Stimulated activated effector memory CD8-positive, alpha-beta T cell treated with anti-CD3 and anti-CD28 coated beads, Interleukin-12 subunit alpha, Interleukin-12 subunit beta, amount 100 ng/mL, for 72 hours (primary cell): Measurements from ENCODE around the gene FFAR2.
"Not testable (repeated sequence)": the region's sequence is repeated elsewhere in the genome, so short reads cannot be mapped to it uniquely, and the experiment has no call there.

Experiments
- ATAC-seq: fragments of 150-1000 bp; cut with Tn5 transposase; 2 replicates; pipeline ENCODE4 v1.10.0; 2021
- DNase-seq, 2 donors: peaks; one replicate each; pipeline ENCODE4 v3.0.0; 2021 to 2022; ENCODE audit warnings: low spot score in 2 of 2
- H3K27ac Mint-ChIP-seq: one replicate; pipeline ENCODE4 v1.8.0; 2022; ENCODE audit warnings: mild to moderate bottlenecking, mixed read lengths
- H3K36me3 Mint-ChIP-seq: one replicate; pipeline ENCODE4 v1.8.0; 2022; ENCODE audit warnings: mild to moderate bottlenecking, mixed read lengths
- H3K4me1 Mint-ChIP-seq: one replicate; pipeline ENCODE4 v1.8.0; 2022; ENCODE audit warnings: mixed read lengths
- H3K4me3 Mint-ChIP-seq: one replicate; pipeline ENCODE4 v1.8.0; 2022; ENCODE audit warnings: mild to moderate bottlenecking, mixed read lengths
- H3K9me3 Mint-ChIP-seq: one replicate; pipeline ENCODE4 v1.8.0; 2022; ENCODE audit warnings: mixed read lengths

Gene FFAR2

DNA sequence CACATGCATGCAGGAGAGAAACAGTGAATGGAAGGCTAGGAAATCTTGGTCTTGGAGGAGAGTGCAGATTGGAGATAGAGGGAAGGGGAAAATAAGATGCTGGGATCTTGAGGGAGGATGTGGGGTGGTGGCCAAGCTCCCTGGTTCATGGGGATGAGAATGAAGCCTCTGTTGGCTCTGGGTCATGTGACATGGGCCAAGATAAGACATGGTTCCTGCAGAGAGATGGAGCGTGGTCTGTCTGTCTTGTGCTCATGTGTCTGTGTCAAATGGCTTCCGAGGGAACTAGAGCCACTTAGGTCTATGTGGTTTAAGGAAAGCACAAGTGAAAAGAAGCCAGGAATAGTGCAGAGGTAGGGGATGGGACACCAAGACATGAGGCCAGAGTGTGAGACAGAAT is 30.8 kb upstream of the FFAR2 start:
- no peaks in the 10 kb centered on the region for H3K9me3 Mint-ChIP-seq
- no peaks in the 10 kb centered on the region for H3K36me3 Mint-ChIP-seq
- H3K27ac Mint-ChIP-seq = peak overlapping the region; percentile 12
- H3K4me1 Mint-ChIP-seq = peaks cover 14% of the 10 kb centered on the region
- no peak for DNase-seq
- no peak for ATAC-seq
- H3K4me3 Mint-ChIP-seq = no peak overlapping the region

DNA sequence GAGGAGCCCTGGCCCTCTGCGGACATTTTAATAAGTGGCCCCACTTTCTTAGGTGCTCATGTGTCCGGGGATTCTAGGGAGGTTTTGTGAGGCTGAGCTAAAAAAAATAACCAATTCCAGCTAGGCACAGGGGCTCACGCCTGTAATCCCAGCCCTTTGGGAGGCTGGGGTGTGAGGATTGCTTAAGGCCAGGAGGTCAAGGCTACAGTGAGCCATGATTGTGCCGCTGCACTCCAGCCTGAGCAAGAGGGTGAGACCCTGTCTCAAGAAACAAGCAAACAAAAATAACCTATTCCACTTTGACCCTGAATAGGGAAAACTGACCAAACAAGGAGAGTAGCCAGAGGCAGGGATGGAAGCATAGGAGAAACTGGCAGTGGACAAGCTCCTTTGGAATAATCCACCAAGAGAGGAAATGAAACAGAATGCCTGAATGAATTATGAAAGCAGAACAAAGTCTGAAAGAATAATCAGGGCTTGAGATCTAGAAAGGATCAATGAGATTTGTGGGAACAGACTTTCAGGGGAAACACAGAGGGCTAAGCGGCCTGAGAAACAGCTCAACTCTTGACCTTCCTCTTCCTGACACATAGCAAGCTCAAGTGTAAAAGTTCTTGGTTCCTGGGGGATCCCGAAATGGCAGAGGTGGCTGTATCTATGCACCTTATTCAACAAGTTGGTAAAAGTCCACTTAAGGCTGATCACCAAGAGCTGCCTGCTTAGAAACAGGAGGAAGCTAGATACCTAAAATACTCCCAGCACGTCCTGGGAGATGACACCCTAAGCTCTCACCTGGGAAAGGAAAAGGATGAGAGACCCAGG is 30.1 kb upstream of the FFAR2 start:
- Mint-ChIP-seq H3K9me3 (no peaks in the 10 kb centered on the region), H3K36me3 (no peaks in the 10 kb centered on the region), H3K27ac (no peak overlapping the region), H3K4me3 (no peak overlapping the region), H3K4me1 (peaks cover 14% of the 10 kb centered on the region)
- ATAC-seq (no peak), DNase-seq (no peak)

DNA sequence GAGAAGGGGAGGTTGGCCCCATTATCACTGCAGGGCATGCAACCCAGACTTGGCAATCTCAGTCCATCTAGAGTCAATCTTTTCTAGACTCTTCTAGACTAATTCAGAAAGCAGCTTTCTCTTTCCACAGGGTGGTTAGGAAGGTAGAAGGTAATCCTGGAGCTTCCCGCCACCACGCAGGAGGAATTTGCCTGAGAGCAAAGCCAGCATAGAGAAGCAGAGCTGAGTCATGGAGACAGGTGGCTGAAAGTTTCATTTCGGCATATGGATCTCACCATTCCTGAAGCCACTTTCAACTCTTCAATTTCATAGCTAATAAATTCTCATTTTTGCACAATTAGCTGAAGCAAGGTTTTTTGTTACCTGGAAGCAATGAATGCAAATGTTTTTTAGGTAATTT is 29.0 kb upstream of the FFAR2 start:
- Mint-ChIP-seq H3K9me3 (no peaks in the 10 kb centered on the region), H3K27ac (no peak overlapping the region), H3K4me1 (peaks cover 12% of the 10 kb centered on the region), H3K36me3 (no peaks in the 10 kb centered on the region), H3K4me3 (no peak overlapping the region)
- DNase-seq (no peak), ATAC-seq (no peak)

DNA sequence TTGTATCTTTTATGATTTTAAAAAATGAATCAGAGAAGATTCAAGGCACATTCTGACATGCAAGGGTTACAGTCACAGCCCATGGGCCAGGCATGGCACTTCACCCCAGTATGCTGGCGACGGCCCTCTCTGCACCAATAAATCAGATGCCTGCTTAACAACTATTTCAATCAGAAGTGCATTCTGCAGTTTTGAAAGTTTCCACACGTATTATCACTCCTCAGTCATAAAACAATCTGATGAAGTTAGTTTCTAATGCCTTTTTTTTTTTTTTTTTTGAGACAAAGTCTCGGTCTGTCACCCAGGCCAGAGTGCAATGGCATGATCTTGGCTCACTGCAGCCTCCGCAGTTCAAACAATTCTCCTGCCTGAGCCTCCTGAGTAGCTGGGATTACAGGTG is 28.3 kb upstream of the FFAR2 start:
- H3K4me1 Mint-ChIP-seq = peaks cover 5% of the 10 kb centered on the region
- H3K27ac Mint-ChIP-seq = no peak overlapping the region
- H3K4me3 Mint-ChIP-seq = no peak overlapping the region
- no peaks in the 10 kb centered on the region for H3K9me3 Mint-ChIP-seq
- no peak for ATAC-seq
- DNase-seq = no peak
- no peaks in the 10 kb centered on the region for H3K36me3 Mint-ChIP-seq

DNA sequence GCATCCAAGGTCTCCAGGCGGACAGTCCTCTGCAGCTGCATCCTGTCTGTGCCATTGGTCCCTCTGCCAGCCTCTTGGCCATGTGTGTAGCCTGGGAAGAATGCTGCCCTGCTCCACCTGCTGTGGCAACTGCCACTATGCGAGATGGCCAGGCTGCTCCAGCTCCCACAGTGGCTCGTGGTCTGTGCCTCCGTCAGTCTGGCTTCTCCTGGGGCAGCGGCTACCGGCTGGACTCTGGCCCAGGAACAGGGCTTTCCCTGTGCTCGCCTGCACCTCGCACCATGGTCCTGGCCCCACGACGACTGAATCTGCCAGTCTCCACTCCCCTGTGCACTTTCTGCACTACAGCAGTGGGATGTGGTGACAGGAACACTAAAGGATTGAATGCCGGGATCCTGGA is 26.7 kb upstream of the FFAR2 start:
- Mint-ChIP-seq H3K4me3 (no peak overlapping the region), H3K9me3 (no peaks in the 10 kb centered on the region), H3K4me1 (peaks cover 5% of the 10 kb centered on the region), H3K36me3 (no peaks in the 10 kb centered on the region), H3K27ac (no peak overlapping the region)
- no peak for ATAC-seq
- no peak for DNase-seq

DNA sequence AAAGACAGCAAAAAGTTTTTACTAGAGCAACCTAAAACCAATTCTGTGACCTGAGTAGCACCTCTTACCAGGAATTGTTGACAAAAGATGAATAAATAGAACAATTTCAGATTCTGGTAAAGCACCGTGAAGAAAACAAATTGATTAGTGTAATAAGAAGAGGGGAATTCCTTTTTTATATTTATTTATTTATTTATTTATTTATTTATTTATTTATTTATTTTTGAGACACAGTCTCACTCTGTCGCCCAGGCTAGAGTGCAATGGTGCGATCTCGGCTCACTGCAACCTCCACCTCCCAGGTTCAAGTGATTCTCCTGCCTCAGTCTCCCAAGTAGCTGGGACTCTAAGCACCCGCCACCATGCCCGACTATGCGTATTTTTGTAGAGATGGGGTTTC is 24.7 kb upstream of the FFAR2 start:
- not testable (repeated sequence) for H3K9me3 Mint-ChIP-seq, H3K27ac Mint-ChIP-seq, H3K4me3 Mint-ChIP-seq, ATAC-seq, DNase-seq, H3K36me3 Mint-ChIP-seq, H3K4me1 Mint-ChIP-seq

DNA sequence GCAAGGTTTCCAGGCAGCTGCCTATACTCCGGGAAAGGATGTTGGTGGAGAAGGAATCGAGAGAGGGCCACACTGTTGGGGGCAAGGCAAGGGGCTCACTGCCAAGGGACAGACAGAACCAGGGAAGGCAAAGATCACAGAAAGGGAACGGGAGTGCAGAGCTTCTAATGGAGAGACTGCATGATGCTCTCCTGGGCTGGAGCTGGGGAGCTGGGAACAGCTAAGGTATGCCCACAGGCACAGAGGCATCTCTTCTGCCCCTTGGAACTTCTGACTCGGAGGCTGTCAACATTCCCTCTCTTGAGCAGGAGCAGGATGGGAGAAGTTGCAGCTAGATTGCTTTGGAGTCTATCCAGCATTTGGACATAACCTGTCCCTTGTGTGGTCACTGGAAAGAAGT is 22.4 kb upstream of the FFAR2 start:
- no peaks in the 10 kb centered on the region for H3K36me3 Mint-ChIP-seq
- peaks cover 3% of the 10 kb centered on the region for H3K4me1 Mint-ChIP-seq
- ATAC-seq = no peak
- DNase-seq = no peak
- no peaks in the 10 kb centered on the region for H3K9me3 Mint-ChIP-seq
- H3K4me3 Mint-ChIP-seq = no peak overlapping the region
- H3K27ac Mint-ChIP-seq = no peak overlapping the region

DNA sequence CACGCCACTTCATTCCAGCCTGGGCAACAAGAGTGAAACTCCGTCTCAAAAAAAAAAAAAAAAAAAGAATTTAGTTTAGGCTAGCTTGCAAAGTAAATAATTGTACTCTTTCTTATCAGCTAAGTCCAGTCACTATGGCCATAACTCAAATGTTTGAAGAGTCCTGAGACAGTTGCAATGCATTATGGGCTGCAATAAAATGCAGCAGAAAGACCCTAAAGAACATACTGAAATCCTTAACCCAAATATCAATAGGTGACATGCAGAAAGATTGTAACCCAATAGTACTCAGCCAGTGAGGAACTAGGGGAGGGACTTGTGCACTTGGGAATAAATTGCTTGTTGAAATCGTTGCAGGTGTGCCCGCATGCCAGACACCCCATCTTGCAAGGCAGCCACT is 20.9 kb upstream of the FFAR2 start:
- DNase-seq (no peak), ATAC-seq (no peak)
- no peaks in the 10 kb centered on the region for H3K36me3 Mint-ChIP-seq
- no peak overlapping the region for H3K27ac Mint-ChIP-seq
- H3K4me3 Mint-ChIP-seq = no peak overlapping the region
- peaks cover 9% of the 10 kb centered on the region for H3K9me3 Mint-ChIP-seq
- peaks cover 11% of the 10 kb centered on the region for H3K4me1 Mint-ChIP-seq

DNA sequence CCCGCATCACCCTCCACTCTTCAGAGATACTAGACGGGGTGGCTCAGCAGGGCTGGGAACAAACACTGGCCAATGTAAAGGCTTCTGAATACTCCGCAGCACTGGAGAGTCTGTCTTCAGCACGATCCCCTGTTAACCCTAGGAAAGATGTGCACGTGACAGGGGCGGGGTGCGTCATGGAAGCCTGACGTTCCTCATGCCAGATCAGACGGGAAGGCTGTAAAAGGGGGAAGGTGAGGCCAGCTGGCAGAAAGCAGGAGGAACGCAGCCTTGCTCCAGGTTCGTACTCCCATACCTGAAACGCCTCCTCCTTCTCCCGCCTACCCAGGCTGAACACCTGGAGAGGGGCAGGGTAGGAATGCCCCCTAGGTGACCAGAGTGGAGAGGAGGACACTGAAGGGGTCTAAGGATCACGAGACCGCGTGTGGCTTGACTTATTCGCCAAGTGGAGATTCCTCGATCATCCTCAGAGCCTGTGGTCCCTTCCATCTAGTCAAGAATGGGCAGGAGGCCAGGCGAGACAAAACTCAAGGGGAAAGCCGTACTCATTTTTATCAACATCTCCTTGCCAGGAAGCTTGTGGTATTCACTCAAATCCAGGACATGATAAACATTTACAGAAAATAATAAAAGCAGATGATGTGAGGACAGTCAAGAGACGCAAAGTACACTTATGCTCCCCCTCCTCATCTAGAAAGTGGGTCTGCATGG is 18.2 kb upstream of the FFAR2 start:
- DNase-seq = no peak
- peaks cover 11% of the 10 kb centered on the region for H3K4me1 Mint-ChIP-seq
- H3K9me3 Mint-ChIP-seq = peaks cover 10% of the 10 kb centered on the region
- H3K36me3 Mint-ChIP-seq = no peaks in the 10 kb centered on the region
- no peak overlapping the region for H3K27ac Mint-ChIP-seq
- H3K4me3 Mint-ChIP-seq = no peak overlapping the region
- ATAC-seq = no peak

DNA sequence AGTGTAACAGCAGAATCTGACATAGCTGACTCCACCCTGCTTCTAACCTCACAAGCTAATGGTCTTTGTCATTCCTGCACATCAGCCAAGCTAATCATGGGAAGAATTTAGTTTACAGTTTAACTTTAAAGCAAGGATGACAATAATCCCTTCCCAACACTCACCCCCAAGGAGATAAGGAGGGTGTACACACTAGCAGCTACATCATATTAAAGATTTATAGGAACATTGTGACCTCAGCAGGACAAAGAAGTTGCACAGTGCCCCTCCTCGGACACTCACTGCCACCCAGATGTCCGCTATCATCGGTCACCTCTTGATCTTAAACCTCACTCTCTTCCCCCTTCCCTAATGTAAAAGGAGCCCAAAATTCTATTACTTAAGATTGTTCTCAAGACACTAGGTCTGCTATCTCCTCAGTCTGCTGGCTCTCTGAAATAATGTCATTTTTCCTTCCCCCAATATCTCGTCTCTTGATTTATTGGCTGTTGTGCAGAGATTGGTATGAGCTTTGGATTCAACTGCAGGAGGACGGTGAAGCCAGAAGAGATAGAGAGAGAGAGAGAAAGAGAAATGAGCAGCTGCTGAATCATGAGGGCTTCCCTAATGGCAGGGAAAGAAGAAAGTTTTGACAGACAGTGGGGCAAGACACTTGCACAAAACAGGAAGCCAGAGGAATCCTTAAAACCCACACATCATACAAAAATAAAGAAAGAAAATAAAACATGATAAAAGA is 17.5 kb upstream of the FFAR2 start:
- DNase-seq (no peak), ATAC-seq (no peak)
- Mint-ChIP-seq H3K4me1 (peaks cover 11% of the 10 kb centered on the region), H3K27ac (no peak overlapping the region), H3K4me3 (no peak overlapping the region), H3K9me3 (peaks cover 10% of the 10 kb centered on the region), H3K36me3 (no peaks in the 10 kb centered on the region)

DNA sequence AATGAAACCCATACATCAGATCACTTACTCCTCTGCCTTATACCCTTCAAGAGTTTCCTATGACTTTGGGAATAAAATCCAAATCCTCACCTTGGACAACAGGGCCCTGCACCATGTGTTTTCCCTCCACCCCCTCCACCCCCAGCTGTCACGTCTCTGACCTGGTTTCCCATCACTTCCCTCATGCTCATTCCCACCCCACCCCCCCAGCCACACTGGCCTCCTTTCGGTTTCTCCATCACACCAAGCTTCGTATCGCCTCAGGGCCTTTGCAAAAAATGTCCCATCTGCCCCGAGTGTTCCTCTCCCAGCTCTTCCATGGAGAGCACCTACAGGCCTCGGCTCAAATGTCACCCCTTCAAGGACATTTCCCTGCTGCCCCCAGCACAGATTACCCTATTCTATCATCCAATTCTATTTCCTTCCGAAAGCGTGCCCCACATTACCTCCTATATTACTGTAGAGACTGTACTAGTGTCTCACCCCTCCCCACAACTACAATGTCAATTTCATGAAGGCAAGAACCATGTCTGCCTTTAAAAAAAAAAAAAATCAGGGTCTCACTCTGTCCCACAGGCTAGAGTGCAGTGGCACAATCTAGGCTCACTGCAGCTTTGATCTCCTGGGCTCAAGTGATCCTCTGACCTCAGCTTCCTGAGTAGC is 16.8 kb upstream of the FFAR2 start:
- ATAC-seq (no peak), DNase-seq (no peak)
- H3K9me3 Mint-ChIP-seq = peaks cover 10% of the 10 kb centered on the region
- H3K4me3 Mint-ChIP-seq = no peak overlapping the region
- H3K4me1 Mint-ChIP-seq = peaks cover 17% of the 10 kb centered on the region
- H3K36me3 Mint-ChIP-seq = no peaks in the 10 kb centered on the region
- H3K27ac Mint-ChIP-seq = no peak overlapping the region

DNA sequence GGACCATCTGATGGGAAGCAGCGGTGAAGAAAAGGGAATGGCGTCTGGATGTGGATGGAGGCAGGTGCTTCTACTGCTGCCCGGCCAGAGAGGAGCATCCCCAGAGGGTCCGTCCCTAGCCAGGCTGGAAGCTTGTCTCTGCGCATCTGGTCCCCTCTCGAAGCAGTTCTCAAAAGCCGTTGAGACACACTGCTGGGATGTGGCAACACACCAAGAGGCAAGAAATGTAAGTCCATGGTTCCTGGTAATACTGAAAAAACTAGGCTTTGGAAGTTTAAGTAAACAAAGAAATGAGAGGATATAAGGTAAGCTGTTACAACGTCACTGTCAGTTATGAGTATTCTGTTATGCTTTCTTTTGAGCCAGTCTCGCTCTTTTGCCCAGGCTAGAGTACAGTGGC is 15.1 kb upstream of the FFAR2 start:
- no peak overlapping the region for H3K4me3 Mint-ChIP-seq
- H3K9me3 Mint-ChIP-seq = peaks cover 10% of the 10 kb centered on the region

DNA sequence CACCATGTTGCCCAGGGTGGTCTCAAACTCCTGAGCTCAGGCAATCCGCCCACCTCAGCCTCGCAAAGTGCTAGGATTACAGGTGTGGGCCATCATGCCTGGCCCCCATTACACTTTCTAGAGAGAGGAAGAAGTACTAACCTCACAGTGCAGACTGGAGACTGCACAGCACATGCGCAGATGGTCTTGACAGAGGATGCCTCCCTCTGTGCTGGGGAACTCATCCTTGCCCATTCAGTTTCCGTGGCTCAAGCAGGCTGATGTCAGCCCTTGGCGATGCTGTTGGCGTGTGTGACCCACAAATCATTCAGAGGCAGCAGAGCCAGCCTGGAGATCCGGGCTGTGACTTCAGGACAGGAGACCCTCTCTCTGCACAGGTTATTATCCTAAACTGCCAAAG is 14.6 kb upstream of the FFAR2 start:
- ATAC-seq = no peak
- DNase-seq = no peak
- Mint-ChIP-seq H3K27ac (no peak overlapping the region), H3K9me3 (peaks cover 10% of the 10 kb centered on the region), H3K4me3 (no peak overlapping the region), H3K4me1 (peaks cover 29% of the 10 kb centered on the region), H3K36me3 (no peaks in the 10 kb centered on the region)

More for the DNA sequence above, 15.1 kb upstream of the FFAR2 start:
- H3K36me3 Mint-ChIP-seq = no peaks in the 10 kb centered on the region
- DNase-seq = no peak
- H3K27ac Mint-ChIP-seq = peak overlapping the region; percentile 15
- peaks cover 29% of the 10 kb centered on the region for H3K4me1 Mint-ChIP-seq
- ATAC-seq = no peak

DNA sequence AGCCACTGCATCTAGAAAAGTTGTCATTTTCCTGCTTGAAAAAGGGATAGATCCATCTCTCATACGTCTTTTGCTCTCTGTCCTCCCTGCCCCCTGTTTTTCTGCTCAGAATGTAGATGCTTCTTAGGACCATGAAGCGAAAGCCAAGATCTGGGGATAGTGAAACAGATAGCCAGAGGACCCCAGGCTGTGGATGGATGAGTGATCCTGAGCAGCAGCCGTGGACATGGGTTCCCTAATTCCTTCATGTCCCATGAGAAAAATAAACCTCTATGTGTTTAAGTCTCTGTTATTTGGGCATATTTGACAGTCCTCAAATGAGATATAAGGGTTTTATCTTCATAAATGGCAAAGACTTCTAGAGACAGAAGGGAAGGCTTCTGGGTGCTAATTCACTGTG is 12.2 kb upstream of the FFAR2 start:
- H3K36me3 Mint-ChIP-seq = no peaks in the 10 kb centered on the region
- H3K9me3 Mint-ChIP-seq = peaks cover 10% of the 10 kb centered on the region
- H3K27ac Mint-ChIP-seq = peak overlapping the region; percentile 43
- ATAC-seq (no peak), DNase-seq (no peak)
- H3K4me1 Mint-ChIP-seq = peaks cover 25% of the 10 kb centered on the region
- peak overlapping the region; percentile 49 for H3K4me3 Mint-ChIP-seq
